NT2/D1 (cell line): ENCODE measurements around the gene UBAC2.

Experiments used
- DNase-seq: peaks from one replicate; pipeline ENCODE4 v3.0.0-alpha.2; 2011; ENCODE audit warnings: low read depth, low spot score
- H3K27me3 ChIP-seq: 2 replicates; pipeline ENCODE4 v1.6.0; 2011; ENCODE audit warnings: mild to moderate bottlenecking; ENCODE audit not compliant: insufficient read length, insufficient read depth
- H3K36me3 ChIP-seq: 2 replicates; pipeline ENCODE4 v1.6.1; 2011; ENCODE audit warnings: mild to moderate bottlenecking, low read length, mixed read lengths; ENCODE audit not compliant: insufficient read depth, insufficient read length
- H3K4me1 ChIP-seq: 2 replicates; pipeline ENCODE4 v1.5.1; 2011; ENCODE audit not compliant: insufficient read depth, insufficient read length
- H3K4me3 ChIP-seq: 2 replicates; pipeline ENCODE4 v1.5.1; 2011; ENCODE audit warnings: low read depth; ENCODE audit not compliant: insufficient read length
- H3K9ac ChIP-seq: 2 replicates; pipeline ENCODE4 v1.6.0; 2011; ENCODE audit warnings: low read depth; ENCODE audit not compliant: insufficient read length
- H3K9me3 ChIP-seq: 2 replicates; pipeline ENCODE4 v1.5.1; 2011; ENCODE audit warnings: mild to moderate bottlenecking, low read length; ENCODE audit not compliant: insufficient read depth
- SUZ12 ChIP-seq: IDR thresholded peaks from 2 replicates; pipeline ENCODE4 v1.6.1; 2011; ENCODE audit not compliant: insufficient read length, insufficient read depth; ENCODE audit errors: extremely low read depth
- YY1 ChIP-seq: IDR thresholded peaks from 2 replicates; pipeline ENCODE4 v1.6.1; 2011; ENCODE audit not compliant: insufficient read length, insufficient read depth
- ZNF274 ChIP-seq: IDR thresholded peaks from 2 replicates; pipeline ENCODE4 v1.6.1; 2011; ENCODE audit warnings: mild to moderate bottlenecking, low read depth, low read length

The UBAC2 gene

GRCh38 chr13:99299256-99299919 is 98.7 kb downstream of the UBAC2 start:
- no peak overlapping the region for H3K4me3 ChIP-seq
- no peak for DNase-seq
- H3K4me1 ChIP-seq: no peaks in the 10 kb centered on the region

GRCh38 chr13:99299920-99300341 is 99.3 kb downstream of the UBAC2 start:
- no peak for DNase-seq
- Histone ChIP-seq H3K36me3 (peaks cover 7% of the 10 kb centered on the region), H3K9ac (no peak overlapping the region), H3K4me3 (no peak overlapping the region), H3K9me3 (no peaks in the 10 kb centered on the region), H3K27me3 (no peaks in the 10 kb centered on the region), H3K4me1 (no peaks in the 10 kb centered on the region)
- TF ChIP-seq YY1 (no peak), SUZ12 (no peak), ZNF274 (no peak)

More at GRCh38 chr13:99299256-99299919, 98.7 kb downstream of the UBAC2 start:
- Histone ChIP-seq H3K9me3 (no peaks in the 10 kb centered on the region), H3K36me3 (peaks cover 10% of the 10 kb centered on the region), H3K9ac (no peak overlapping the region), H3K27me3 (no peaks in the 10 kb centered on the region)
- TF ChIP-seq YY1: no peak
- no peak for TF ChIP-seq ZNF274
- no peak for TF ChIP-seq SUZ12

DNA sequence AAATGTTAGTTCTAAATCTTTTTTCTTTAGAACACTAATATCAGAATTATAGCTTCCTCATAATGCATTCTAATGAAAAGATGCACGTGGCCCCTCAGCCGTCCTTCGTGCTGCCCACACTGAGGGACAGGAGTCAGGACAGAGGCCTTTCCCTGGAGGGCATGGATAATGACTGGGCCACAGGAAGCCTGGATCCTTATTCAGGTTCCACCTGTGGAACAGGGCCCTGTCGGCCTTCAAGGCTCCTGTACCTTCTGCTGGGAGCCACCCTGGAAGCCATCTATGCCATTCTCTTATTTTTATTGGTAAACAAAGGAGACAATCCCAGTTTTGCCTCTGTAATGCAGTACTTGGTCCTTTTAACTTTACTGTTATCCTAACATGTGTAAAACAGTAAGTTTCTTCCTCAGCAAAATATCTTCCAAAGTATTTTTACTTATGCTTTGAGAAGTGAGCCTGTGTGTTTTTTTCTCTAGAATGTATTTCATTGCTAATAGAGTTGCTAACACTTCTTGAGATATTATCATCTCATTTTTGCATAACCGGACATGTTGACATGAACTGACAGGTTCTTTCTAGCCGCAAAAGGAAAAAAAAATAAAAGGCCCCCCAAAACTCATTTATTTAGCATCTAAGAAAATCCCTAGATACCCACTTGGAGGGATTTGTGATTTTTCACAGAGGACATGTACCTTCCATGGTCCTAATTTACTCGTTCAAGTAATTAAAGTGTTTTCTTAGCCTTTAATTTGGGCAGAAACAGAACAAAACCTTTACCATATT is 100.6 kb downstream of the UBAC2 start:
- Histone ChIP-seq H3K9me3 (no peaks in the 10 kb centered on the region), H3K4me1 (no peaks in the 10 kb centered on the region), H3K4me3 (no peak overlapping the region), H3K27me3 (no peaks in the 10 kb centered on the region), H3K9ac (no peak overlapping the region), H3K36me3 (no peaks in the 10 kb centered on the region)
- TF ChIP-seq SUZ12 (no peak), ZNF274 (no peak), YY1 (no peak)
- DNase-seq: no peak

GRCh38 chr13:99301913-99302636 is 101.4 kb downstream of the UBAC2 start:
- Histone ChIP-seq H3K9ac (no peak overlapping the region), H3K9me3 (no peaks in the 10 kb centered on the region), H3K4me1 (no peaks in the 10 kb centered on the region), H3K27me3 (no peaks in the 10 kb centered on the region), H3K4me3 (no peak overlapping the region), H3K36me3 (no peaks in the 10 kb centered on the region)
- DNase-seq: no peak
- TF ChIP-seq YY1: no peak
- TF ChIP-seq SUZ12: no peak
- TF ChIP-seq ZNF274: no peak

- Histone ChIP-seq H3K9me3 (no peaks in the 10 kb centered on the region), H3K9ac (no peak overlapping the region), H3K36me3 (no peaks in the 10 kb centered on the region), H3K4me1 (no peaks in the 10 kb centered on the region), H3K27me3 (no peaks in the 10 kb centered on the region), H3K4me3 (no peak overlapping the region)
- TF ChIP-seq SUZ12: no peak
- TF ChIP-seq ZNF274: no peak
- TF ChIP-seq YY1: no peak
- no peak for DNase-seq
These were observed 102.2 kb downstream of the UBAC2 start for GRCh38 chr13:99302637-99303505.

- Histone ChIP-seq H3K9ac (no peak overlapping the region), H3K36me3 (no peaks in the 10 kb centered on the region), H3K4me1 (no peaks in the 10 kb centered on the region), H3K4me3 (no peak overlapping the region), H3K9me3 (no peaks in the 10 kb centered on the region), H3K27me3 (no peaks in the 10 kb centered on the region)
- TF ChIP-seq ZNF274: no peak
- no peak for TF ChIP-seq SUZ12
- no peak for TF ChIP-seq YY1
- DNase-seq: no peak
These were observed 103.3 kb downstream of the UBAC2 start for GRCh38 chr13:99303863-99304521.
